ENCODE results near the gene ZRANB1.

The ZRANB1 gene

DNA sequence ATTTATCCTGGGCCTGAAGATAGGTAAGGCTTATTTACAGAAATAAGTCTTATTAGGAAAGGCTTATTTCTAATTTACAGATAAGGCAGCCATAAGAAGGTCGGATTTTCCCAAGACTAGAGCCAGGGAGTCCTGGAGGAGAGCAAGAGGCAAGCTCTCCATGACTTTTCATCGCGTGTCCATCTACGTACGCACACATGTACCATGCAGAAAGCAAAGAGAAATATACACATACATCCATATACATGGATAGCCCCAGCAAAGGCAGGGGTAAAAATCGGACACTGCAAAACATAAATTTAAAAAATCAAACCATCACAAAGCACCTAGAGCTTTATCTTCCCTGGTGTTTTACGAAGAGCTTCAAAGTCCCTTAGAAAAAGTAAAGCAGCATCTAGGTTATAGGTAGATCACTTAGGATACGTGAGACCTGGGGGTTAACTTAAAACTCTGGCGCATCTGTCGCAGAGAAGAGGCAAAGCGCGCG, 25.8 kb upstream of the ZRANB1 start:
- TF ChIP-seq GATA2 (IDR thresholded peaks at IDR 0.05; ENCODE audit: low read depth, low read length) (no peak), GATA3 (IDR thresholded peaks at IDR 0.05; ENCODE audit: low read depth, low read length) (no peak)

DNA sequence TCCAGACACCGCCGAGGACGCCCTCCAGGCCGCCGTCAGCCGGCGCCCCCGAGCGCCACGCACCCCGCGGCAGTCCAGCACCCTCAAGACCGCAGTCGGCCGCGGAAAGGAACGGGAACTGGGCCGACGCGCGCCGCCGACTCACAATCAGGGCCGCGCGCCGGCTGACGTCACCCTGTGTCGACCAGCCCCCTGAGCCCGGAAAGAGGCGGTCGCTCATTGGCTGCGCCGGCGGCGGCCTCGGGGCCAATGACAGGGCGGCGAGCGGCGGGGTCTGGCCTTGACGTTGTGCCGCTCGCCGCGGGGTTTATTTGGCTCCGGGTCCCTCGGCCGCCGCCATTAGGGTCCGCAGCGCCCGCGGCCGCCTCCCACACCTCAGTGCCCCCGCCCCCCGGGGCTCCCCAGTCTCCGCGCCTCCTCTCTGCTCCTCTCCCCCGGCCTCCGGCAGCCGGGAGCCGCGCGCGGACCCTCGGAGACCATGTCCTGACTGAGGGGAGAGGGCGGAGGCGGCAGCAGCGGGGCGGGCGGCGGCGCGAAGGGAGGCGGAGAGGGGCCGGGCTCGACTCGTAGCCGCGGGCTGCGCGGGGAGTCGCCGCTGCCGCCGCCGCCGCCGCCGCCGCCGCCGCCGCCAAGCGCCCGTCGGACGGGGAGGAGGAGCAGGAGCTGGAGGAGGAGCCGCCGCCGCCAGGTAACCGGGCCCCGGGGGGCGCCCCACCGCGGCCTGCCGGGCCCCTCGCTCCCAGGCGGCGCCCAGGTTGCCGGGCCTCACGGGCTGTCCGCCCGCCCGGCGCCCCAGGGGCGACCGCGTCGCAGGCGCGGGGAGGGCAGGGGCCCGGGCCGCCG, 25.1 kb upstream of the ZRANB1 start:
- TF ChIP-seq GATA2 (IDR thresholded peaks at IDR 0.05; ENCODE audit: low read depth, low read length) (no peak), GATA3 (IDR thresholded peaks at IDR 0.05; ENCODE audit: low read depth, low read length) (no peak)

DNA sequence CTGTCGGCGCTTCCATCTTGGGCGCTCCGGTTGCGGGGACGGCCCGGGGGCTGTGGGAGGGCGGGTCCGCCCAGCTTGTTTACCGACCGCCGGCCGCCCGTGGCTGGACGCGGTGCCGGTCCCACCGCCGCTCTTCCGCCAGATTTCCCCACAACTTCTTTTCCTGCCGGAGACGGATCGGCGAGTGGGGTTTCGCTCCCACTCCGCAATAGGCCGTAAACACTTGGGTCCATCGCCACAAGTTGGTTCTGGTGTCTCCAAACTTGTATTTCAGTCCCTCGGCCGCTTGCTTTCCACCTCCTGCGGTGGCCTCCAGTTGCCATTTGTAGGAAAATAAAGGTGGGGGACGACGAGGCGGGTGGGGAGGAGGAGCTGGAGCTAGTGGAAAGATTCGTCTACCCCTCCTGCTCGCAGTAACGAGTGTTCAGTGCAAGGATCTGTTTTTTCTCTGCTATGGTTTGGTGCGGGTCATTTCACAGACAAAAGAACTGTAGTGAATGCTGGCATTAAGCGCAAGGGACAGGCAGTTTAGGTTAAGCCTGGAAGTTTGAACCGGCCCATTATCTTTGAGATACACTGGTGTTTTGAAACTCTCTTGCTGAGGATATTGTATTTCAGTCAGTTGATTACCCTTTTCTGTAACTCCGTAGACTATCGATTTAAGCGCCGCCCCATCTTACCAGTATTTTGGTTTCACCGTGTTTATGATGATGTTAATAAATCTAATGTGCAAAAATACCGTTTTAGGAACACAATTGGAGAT, 24.3 kb upstream of the ZRANB1 start:
- TF ChIP-seq GATA2 (IDR thresholded peaks at IDR 0.05; ENCODE audit: low read depth, low read length) (no peak), GATA3 (IDR thresholded peaks at IDR 0.05; ENCODE audit: low read depth, low read length) (no peak)

DNA sequence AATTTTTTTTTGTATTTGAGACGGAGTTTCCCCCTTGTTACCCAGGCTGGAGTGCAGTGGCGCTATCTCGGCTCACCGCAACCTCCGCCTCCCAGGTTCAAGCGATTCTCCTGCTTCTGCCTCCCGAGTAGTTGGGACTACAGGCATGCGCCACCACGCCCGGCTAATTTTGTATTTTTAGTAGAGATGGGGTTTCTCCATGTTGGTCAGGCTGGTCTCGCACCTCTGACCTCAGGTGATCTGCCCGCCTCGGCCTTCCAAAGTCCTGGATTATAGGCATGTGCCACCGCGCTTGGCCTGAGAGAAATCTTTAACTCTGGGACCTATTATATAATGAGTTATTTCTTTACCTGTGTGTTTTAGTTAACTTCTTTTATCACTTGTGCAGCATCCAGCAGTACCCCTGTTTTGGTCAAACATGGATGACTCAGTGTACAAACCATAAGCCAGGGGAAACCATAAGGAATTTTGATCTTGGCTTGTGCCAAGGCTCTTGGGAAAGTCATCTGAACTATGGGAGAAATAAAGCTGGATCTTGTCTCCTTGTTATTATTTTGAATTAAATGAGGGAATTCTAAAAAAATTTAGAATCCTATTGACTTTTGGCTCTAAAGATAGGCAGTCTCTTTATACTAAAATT, 23.6 kb upstream of the ZRANB1 start:
- no peak for TF ChIP-seq GATA2 (IDR thresholded peaks at IDR 0.05; ENCODE audit: low read depth, low read length)
- no peak for TF ChIP-seq GATA3 (IDR thresholded peaks at IDR 0.05; ENCODE audit: low read depth, low read length)

DNA sequence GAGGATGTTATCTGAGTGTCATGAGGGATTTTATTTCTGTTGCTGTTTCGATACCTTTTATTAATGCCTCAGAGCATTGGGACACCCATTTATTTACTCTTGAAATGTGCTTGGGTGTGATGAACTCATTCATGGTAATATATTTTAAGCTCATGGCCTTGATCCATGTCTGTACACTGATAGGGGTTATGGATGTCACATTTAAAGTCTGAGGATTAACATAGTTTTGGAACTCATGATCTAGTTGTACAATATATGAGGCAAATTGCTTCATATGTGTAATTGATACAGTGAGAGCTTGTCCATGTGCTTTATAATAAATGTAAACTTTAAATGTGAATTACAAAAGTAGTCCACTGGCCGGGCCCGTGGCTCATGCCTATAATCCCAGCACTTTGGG, 23.0 kb upstream of the ZRANB1 start:
- TF ChIP-seq GATA2 (IDR thresholded peaks at IDR 0.05; ENCODE audit: low read depth, low read length) (no peak), GATA3 (IDR thresholded peaks at IDR 0.05; ENCODE audit: low read depth, low read length) (no peak)

DNA sequence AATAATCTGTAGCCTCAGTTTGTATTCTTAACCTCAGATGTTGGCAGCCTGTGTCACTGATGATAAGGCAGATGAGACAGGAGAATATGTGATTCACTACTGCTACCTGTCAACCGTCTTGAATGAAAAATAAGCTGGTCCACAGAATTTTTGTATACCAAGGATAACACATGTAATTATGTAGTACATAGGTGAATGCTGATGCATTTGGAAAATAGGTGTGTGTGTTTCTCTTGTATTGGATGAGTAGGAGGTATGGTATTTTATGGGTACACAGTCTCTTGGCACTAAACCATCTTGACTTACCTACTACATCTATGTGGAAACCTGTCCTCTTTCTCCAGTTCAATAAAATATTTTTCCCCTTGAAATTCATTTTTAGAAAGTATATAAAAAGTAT, 20.7 kb upstream of the ZRANB1 start:
- no peak for TF ChIP-seq GATA2 (IDR thresholded peaks at IDR 0.05; ENCODE audit: low read depth, low read length)

DNA sequence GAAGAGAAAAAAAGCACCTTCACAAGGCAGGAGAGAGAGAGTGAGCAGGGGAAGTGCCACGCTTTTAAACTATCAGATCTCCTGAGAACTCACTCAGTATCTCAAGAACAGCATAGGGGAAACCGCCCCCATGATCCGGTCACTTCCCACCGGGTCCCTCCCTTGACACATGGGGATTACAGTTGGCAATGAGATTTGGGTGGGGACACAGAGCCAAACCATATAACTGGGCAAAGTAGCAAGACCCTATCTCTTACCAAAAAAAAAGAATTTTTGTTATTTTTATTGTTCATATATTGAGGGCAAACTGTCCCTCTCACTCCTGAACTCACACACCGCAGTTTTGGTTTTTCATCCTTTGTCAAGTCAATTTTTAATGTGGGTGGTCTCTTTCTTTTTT, 18.2 kb upstream of the ZRANB1 start:
- TF ChIP-seq GATA3 (IDR thresholded peaks at IDR 0.05; ENCODE audit: low read depth, low read length), result no peak
- TF ChIP-seq GATA2 (IDR thresholded peaks at IDR 0.05; ENCODE audit: low read depth, low read length), result no peak

DNA sequence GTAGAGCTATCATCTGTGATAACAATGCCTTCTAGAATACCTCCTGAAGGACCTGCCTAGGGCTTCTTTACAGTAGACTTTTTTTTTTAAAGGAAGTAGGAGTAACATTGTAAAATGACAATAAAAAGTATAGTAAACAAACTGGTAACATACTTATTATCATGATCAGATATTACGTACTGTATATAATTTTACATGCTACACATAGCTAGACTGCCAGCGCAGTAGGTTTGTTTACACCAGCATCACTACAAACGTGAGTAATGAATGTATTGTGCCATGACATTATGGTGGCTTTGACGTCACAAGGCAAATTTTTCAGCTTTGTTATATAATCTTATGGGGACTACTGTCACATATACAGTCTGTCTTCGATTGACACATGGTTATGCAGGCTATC, 15.4 kb upstream of the ZRANB1 start:
- no peak for TF ChIP-seq GATA2 (IDR thresholded peaks at IDR 0.05; ENCODE audit: low read depth, low read length)
- no peak for TF ChIP-seq GATA3 (IDR thresholded peaks at IDR 0.05; ENCODE audit: low read depth, low read length)

DNA sequence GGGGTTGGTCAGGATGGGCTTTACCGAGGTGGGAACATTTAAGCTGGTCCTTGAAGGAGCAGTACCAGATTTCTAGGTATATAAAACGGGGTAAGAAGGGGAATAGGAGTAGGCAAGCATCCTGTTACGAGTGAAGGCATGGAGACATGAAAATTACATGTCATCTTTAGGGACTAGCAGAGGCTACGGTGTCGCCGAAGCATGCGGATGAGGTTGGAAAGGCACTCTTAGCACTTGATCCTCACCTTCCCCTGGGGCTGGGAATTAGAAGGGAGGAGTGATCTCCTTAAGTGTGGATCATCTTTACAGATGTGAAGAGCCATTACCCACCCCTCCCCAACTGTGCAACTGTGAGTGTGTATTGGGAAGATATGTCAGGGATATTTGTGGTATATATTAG, 13.8 kb upstream of the ZRANB1 start:
- no peak for TF ChIP-seq GATA2 (IDR thresholded peaks at IDR 0.05; ENCODE audit: low read depth, low read length)
- no peak for TF ChIP-seq GATA3 (IDR thresholded peaks at IDR 0.05; ENCODE audit: low read depth, low read length)

DNA sequence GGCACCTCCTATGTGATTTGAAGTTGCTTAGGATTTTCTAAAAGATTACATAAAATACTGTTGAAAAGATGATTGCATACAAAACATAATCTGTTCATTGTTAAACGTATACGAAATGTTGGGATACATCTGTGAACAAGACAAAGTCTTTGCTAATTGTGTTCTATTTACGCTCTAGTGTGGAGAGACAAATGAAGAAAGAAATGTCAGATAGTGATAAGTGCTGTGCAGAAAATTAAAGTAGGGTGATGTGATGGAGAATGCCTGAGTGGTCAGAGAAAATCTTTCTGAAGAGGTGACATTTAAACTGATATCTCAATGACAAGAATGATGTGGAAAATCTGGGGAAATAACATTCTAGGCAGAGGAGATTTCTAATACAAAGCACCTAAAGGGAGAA, 13.4 kb upstream of the ZRANB1 start:
- TF ChIP-seq GATA3 (IDR thresholded peaks at IDR 0.05; ENCODE audit: low read depth, low read length) (no peak), GATA2 (IDR thresholded peaks at IDR 0.05; ENCODE audit: low read depth, low read length) (no peak)

DNA sequence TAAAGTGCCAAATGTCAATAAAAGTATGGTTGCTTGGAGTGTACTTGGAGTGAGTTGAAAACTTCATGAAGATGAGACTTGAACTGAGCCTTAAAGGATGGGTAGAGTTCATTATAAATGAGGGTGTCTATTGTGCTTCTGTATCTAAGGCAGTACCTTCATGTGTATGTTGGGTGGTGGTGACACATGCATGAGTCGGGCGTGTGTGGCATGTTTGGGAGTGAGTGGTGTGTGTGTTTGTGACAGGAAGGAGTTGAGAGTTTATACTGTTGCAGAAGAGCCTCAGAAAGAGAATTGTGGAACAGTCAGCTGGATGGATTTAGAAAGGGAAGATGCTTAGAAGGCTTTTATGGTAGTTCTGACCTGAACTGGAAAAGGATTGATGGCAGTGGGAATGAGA, 6.0 kb upstream of the ZRANB1 start:
- TF ChIP-seq GATA2 (IDR thresholded peaks at IDR 0.05; ENCODE audit: low read depth, low read length) (no peak), GATA3 (IDR thresholded peaks at IDR 0.05; ENCODE audit: low read depth, low read length) (no peak)

DNA sequence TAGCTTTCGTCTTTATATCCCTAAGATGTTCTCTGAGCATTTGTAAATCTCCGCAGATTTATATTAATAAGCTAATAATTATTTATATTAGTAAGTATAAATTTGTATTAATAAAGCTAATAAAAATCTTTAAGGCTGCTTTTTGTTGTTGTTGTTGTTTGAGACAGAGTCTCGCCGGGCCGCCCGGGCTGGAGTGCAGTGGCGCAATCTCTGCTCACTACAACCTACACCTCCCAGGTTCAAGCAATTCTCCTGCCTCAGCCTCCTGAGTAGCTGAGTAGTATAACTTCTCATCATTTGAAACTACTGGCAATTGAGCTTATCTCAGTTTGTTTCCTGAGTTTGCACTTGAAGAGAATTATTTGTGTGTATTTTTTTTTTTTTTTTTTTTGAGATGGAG, 5.1 kb upstream of the ZRANB1 start:
- TF ChIP-seq GATA2 (IDR thresholded peaks at IDR 0.05; ENCODE audit: low read depth, low read length) (no peak), GATA3 (IDR thresholded peaks at IDR 0.05; ENCODE audit: low read depth, low read length) (no peak)

DNA sequence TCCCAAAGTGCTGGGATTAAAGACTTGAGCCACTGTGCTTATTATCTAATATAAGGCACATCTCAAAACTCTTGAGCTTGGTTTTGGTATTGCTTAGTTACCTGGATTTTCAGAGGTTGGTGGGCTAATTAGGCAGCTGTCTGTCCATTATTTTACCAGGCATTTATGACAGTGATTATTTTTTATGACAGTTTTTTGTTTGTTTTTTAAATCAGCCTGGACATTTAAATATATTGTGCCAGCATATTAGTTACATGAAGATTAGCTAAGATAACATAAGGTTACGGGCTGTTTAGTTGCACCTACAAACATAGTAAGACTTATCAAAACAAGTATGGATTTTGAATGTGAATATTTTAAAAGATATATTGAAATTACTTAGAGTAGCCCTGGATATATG, 2.6 kb upstream of the ZRANB1 start:
- TF ChIP-seq GATA2 (IDR thresholded peaks at IDR 0.05; ENCODE audit: low read depth, low read length) (no peak), GATA3 (IDR thresholded peaks at IDR 0.05; ENCODE audit: low read depth, low read length) (no peak)

DNA sequence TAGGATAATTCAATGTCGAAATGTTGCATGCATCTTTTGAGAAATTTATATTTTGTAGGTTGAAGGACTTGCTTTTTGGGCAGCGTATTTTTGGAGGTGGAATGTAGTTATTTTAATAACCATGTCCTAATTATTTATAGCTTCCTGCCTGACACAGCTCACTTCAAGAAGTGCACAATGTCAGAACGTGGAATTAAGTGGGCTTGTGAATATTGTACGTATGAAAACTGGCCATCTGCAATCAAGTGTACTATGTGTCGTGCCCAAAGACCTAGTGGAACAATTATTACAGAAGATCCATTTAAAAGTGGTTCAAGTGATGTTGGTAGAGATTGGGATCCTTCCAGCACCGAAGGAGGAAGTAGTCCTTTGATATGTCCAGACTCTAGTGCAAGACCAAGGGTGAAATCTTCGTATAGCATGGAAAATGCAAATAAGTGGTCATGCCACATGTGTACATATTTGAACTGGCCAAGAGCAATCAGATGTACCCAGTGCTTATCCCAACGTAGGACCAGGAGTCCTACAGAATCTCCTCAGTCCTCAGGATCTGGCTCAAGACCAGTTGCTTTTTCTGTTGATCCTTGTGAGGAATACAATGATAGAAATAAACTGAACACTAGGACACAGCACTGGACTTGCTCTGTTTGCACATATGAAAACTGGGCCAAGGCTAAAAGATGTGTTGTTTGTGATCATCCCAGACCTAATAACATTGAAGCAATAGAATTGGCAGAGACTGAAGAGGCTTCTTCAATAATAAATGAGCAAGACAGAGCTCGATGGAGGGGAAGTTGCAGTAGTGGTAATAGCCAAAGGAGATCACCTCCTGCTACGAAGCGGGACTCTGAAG, 620 bp downstream of the ZRANB1 start:
- TF ChIP-seq GATA3 (IDR thresholded peaks at IDR 0.05; ENCODE audit: low read depth, low read length), result no peak
- TF ChIP-seq GATA2 (IDR thresholded peaks at IDR 0.05; ENCODE audit: low read depth, low read length), result no peak
